ENCODE measurements around the gene GJD3.
A peak's percentile ranks its signal among the peaks of the same experiment; 100 is the strongest.

GJD3 gene

DNA sequence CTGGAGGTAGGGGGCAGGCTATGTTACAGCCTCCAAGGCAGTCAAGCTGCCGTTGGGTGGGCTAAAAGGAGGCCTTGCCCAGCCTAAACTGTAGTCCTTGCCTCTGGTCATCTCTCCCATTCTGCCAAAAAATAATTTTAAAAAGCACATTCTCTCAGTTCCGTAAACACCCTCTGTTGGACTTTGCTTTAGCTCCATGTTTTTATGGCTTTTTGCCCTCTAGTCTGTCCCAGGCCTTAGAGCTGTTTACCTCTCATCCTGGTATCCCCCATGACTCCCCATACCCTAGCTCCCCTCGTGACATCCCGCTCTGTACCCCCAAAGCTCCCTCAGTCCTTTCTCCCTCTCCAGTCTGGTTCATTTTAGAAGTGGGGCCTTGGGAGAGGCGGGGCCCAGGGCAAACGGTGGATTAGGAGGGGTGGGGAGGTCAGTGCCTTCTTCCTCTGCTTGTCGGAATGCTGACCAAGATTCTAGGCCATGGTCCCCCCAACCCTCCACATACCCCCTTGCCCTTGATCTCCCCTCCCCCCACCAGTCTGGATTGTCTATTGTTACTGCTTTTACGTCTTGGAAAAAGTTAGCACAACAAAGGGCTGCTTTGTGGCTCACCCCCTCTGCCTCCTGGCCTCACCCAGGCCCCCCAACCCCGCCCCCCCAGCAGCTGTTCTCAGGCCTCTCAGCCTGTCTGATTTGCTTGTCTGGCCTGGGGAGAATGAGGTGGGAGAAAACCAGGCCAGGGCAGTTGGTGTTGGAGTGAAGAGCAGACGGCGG is 18.4 kb downstream of the GJD3 start:
- DNase-seq (ENCODE audit: low read depth, low spot score), result no peak
- Histone ChIP-seq H3K36me3 (ENCODE audit: control insufficient read depth, insufficient read depth, low read length) (no peaks in the 10 kb centered on the region), H3K27me3 (ENCODE audit: control insufficient read depth, insufficient read depth, low read length) (peaks cover 20% of the 10 kb centered on the region), H3K9me3 (ENCODE audit: control insufficient read depth, insufficient read depth, low read length) (no peaks in the 10 kb centered on the region), H3K4me3 (ENCODE audit: low read length) (no peak overlapping the region), H3K4me1 (ENCODE audit: control insufficient read depth, insufficient read depth, low read length) (peaks cover 35% of the 10 kb centered on the region), H3K27ac (ENCODE audit: low read length) (no peak overlapping the region)
- WGBS (ENCODE audit: insufficient coverage, insufficient read length), result no CpG with 5 or more reads among the region's 11 CpGs

DNA sequence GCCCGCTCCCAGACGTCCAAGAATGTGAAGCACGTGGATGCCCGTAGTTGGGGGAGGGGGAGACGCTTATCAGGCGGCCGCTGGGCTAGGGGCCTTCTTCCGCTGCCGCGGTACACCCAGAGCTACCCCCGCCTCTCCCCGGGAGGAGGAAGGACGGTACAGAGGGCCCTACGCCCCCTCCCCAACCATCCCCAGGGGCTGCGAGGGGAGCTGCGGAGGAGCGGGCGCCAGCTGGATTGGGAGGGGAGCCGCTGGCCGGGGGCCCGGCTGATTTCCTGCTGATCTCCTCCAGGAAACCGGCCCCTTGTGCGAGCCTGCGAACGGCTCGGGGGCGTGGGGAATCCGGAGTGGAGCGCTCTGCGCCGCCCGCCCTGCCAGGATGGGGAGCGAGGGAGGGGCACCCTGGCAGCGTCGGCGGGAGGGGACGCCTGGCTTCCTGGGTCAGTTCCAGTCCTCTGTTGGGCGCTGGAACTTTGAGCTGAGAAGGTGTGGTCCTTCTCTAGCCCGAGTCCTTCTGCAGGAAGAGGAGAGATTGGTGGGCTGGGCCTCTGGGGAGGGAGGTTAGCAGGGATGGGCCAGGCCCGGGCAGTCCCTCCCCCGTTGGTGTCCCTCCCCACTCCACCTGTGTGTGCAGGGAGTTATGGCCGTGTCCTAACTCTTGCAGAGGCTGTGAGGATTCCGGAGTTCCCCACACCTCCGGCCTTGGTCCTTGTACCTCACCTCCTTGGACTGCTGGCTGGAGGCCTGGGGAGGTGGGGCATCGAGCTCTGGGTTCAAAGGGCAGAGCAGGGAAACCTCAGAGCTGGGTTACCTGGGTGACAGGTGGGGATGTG is 19.2 kb downstream of the GJD3 start:
- peaks cover 32% of the 10 kb centered on the region for H3K4me1 ChIP-seq (ENCODE audit: control insufficient read depth, insufficient read depth, low read length)
- H3K27me3 ChIP-seq (ENCODE audit: control insufficient read depth, insufficient read depth, low read length), result peaks cover 23% of the 10 kb centered on the region
- DNase-seq (ENCODE audit: low read depth, low spot score), result no peak
- H3K9me3 ChIP-seq (ENCODE audit: control insufficient read depth, insufficient read depth, low read length), result no peaks in the 10 kb centered on the region
- no peak overlapping the region for H3K27ac ChIP-seq (ENCODE audit: low read length)
- WGBS (ENCODE audit: insufficient coverage, insufficient read length), result no CpG with 5 or more reads among the region's 45 CpGs
- H3K36me3 ChIP-seq (ENCODE audit: control insufficient read depth, insufficient read depth, low read length), result no peaks in the 10 kb centered on the region
- H3K4me3 ChIP-seq (ENCODE audit: low read length), result peak overlapping the region; percentile 30; the same call in 1 of the 2 replicates

DNA sequence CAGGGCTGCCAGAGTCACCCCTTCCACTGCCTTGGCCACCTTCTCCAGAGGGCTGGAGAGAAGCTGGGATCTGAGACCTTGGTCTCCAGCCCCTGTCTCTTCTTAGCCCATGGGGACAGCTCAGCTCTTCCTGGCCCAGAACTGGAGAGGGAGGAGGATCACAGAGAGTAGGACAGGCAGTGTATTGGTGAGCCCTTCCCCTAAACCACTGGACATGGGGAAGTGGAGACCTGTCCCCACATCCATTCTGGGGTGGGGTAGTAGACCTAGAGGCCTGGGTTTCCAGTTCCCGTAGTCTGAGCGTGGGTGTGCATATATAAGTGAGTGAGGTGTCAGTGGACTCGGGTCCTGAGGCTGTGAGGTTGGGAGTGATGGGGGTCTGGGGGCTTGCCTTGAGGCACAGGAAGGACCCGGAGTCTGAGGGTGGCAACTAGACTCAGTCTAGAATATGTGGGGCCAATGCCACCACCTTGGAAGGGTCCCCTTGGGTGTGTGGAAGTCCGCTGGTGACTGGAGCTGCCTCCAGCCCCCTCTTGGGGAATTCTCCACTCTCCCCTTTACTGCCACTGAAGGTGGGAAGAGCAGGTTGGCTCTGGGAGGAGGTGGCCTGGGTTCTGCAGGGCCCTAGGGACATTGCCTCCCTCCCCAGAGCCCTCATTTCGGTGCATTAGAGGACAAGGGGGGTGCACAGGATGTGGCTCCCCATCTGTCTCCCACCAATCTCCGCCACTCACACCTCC is 19.9 kb downstream of the GJD3 start:
- Histone ChIP-seq H3K27ac (ENCODE audit: low read length) (no peak overlapping the region), H3K4me3 (ENCODE audit: low read length) (no peak overlapping the region), H3K27me3 (ENCODE audit: control insufficient read depth, insufficient read depth, low read length) (peaks cover 23% of the 10 kb centered on the region), H3K4me1 (ENCODE audit: control insufficient read depth, insufficient read depth, low read length) (peaks cover 32% of the 10 kb centered on the region), H3K9me3 (ENCODE audit: control insufficient read depth, insufficient read depth, low read length) (no peaks in the 10 kb centered on the region), H3K36me3 (ENCODE audit: control insufficient read depth, insufficient read depth, low read length) (no peaks in the 10 kb centered on the region)
- DNase-seq (ENCODE audit: low read depth, low spot score), result no peak
- no CpG with 5 or more reads among the region's 7 CpGs for WGBS (ENCODE audit: insufficient coverage, insufficient read length)

DNA sequence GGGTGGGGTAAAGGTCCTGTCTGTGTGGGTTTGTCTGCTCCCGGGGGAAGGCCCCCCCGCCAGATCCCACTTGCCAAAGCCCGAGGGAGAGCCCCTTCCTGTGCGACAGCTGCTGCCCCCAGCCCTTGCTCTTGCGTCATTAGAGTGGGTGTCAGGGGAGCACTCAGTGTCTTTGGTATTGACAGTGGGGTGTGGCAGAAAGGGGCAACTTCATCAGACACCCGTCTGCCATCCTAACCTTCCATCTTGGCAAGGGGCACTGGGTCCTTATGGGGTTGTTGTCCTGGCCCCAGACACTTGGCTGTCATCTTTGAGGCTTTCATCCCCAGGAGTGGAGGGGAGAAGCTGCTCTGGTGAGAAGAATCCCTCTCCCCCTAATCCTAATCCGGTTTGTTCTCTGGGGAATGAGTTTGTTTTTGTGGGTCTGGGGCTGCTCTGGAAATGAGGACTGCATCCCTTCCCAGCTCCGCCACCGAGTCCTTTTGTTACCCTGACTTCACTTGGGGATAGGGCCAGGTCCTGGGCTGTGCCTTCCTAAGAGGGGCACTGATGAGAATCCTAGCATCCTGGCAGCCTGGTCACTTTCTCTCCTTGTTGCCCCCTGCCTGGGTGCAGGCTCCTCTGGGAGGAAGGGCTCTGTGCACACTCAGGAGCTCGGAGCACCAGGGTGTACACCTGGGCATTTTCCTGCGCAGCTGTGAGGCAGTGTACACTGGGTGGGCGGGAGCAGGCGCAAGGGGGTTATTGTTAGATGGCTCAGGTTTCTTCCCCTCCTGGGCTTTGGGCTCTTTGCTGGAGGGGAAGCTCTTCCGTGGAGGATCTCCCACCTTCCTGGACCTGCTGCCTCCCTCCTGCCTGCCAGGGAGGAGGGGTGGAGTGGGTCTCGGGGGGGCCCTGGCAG is 21.1 kb downstream of the GJD3 start:
- H3K9me3 ChIP-seq (ENCODE audit: control insufficient read depth, insufficient read depth, low read length), result no peaks in the 10 kb centered on the region
- H3K4me3 ChIP-seq (ENCODE audit: low read length), result no peak overlapping the region
- peaks cover 20% of the 10 kb centered on the region; the same call in 1 of the 2 replicates for H3K27me3 ChIP-seq (ENCODE audit: control insufficient read depth, insufficient read depth, low read length)
- H3K27ac ChIP-seq (ENCODE audit: low read length), result no peak overlapping the region
- H3K4me1 ChIP-seq (ENCODE audit: control insufficient read depth, insufficient read depth, low read length), result peaks cover 31% of the 10 kb centered on the region
- no peaks in the 10 kb centered on the region for H3K36me3 ChIP-seq (ENCODE audit: control insufficient read depth, insufficient read depth, low read length)
- no peak for DNase-seq (ENCODE audit: low read depth, low spot score)
- WGBS (ENCODE audit: insufficient coverage, insufficient read length), result no CpG with 5 or more reads among the region's 15 CpGs

DNA sequence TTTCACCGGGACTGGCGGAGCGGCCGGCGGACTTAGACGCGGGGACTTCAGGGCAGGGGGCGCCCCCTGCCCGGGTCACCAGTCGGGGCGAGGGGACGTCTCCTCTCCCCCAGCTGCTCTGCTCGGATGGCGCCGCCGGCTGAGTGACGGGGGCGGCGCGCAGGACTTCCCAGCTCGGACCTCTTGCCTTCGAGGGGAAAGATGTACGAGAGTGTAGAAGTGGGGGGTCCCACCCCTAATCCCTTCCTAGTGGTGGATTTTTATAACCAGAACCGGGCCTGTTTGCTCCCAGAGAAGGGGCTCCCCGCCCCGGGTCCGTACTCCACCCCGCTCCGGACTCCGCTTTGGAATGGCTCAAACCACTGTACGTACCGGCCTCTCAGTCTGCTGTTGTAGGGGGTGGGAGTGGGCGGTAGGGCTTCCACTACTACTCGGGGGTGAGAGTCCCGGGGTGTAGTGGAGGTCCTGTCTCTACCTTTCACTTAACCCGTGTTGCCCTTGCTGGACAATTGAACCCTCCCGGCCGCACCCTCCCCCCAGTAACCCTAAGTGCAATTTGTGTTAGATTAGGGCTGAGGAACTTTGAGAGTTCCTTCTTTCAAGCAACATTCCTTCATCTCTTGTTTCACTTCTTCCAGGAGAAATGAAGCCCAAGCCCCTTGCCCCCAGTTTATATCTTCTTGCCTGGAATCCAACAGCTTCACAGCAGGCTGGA is 21.9 kb downstream of the GJD3 start:
- Histone ChIP-seq H3K27me3 (ENCODE audit: control insufficient read depth, insufficient read depth, low read length) (peaks cover 20% of the 10 kb centered on the region; the same call in 1 of the 2 replicates), H3K27ac (ENCODE audit: low read length) (no peak overlapping the region), H3K4me3 (ENCODE audit: low read length) (peak overlapping the region; percentile 47; the same call in 1 of the 2 replicates), H3K9me3 (ENCODE audit: control insufficient read depth, insufficient read depth, low read length) (no peaks in the 10 kb centered on the region), H3K4me1 (ENCODE audit: control insufficient read depth, insufficient read depth, low read length) (peaks cover 25% of the 10 kb centered on the region), H3K36me3 (ENCODE audit: control insufficient read depth, insufficient read depth, low read length) (no peaks in the 10 kb centered on the region)
- no peak for DNase-seq (ENCODE audit: low read depth, low spot score)
- WGBS (ENCODE audit: insufficient coverage, insufficient read length), result no CpG with 5 or more reads among the region's 38 CpGs

DNA sequence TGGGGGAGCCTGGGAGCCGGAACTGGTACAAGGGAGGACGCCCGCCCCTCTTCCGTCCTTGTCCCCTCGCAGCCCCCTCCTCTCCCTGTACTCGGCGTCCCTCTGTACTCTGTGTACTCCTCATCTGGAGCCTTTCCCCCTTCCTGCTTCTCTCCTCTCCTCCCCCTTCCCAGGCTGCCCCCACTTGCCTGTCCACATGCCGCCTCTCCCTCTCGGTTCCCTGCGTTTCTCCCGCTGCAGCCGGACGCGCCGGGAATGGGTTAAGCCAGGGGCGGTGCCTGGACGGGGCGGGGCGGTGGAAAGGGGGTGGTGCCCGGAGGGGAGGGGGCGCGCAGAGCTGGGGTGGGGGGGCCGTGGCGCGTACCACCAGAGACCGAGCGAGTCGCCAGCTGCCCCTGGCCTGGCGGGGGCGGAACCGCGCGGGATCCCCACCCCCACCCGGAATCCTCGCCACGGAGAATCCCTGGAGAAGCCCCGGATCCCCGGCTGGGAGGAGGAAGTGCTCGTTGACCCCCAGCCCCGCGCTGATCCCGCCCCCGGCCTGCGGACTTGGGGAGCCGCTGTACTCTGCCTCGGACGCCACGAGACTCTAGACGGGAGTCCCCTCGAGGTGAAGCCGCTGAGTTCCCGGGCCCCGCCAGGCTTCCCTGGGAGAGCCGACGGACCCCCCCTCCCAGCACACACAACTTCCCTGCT is 22.6 kb downstream of the GJD3 start:
- H3K36me3 ChIP-seq (ENCODE audit: control insufficient read depth, insufficient read depth, low read length), result no peaks in the 10 kb centered on the region
- no peak overlapping the region for H3K27ac ChIP-seq (ENCODE audit: low read length)
- no peaks in the 10 kb centered on the region for H3K9me3 ChIP-seq (ENCODE audit: control insufficient read depth, insufficient read depth, low read length)
- H3K27me3 ChIP-seq (ENCODE audit: control insufficient read depth, insufficient read depth, low read length), result peaks cover 20% of the 10 kb centered on the region; the same call in 1 of the 2 replicates
- no CpG with 5 or more reads among the region's 55 CpGs for WGBS (ENCODE audit: insufficient coverage, insufficient read length)
- H3K4me1 ChIP-seq (ENCODE audit: control insufficient read depth, insufficient read depth, low read length), result peaks cover 22% of the 10 kb centered on the region
- DNase-seq (ENCODE audit: low read depth, low spot score), result no peak
- H3K4me3 ChIP-seq (ENCODE audit: low read length), result peak overlapping the region; percentile 47; the same call in 1 of the 2 replicates

DNA sequence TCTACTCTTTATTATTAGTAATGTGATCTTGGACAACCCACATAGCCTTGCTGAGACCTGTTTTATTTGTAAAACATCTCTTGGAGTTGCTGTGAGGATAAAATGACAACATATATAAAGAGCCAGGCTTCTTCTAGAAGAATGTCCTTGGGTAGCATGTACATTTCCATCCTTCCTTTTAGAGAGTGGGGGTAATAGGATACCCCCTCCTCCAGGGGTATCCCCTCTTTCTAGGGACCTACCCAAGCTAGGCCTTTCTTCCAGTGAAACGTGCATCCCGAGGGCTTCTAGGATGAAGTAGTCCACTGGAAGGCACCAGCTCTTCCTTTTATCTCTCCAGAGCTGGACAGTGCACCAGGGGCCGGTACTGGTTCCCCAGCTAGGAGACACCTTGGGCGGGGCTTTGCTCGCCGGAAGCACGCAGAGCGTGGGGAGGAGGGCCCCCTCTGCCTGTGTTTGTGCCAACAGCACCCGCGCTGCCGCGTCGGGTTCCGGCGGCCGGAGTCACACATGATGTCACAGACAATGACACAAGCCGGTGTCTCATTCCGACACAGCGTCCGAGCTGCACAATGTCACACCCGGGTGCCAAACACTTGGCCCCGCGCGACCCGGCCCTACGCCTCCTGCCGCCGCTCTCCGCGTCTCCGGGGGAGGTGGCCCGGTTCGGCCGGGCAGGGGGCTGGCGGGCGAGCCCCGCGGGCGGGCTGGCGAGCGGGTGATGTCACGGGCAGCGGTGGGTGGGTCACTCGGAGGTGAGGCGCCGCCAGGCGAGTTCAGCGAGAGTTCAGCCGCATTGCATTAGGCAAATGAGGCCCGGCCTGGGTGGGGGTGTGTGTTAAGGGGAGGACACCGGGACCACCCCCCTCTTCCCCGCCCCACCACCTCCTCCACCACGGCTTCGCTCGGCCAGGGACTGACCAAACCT is 23.4 kb downstream of the GJD3 start:
- no peak for DNase-seq (ENCODE audit: low read depth, low spot score)
- no CpG with 5 or more reads among the region's 55 CpGs for WGBS (ENCODE audit: insufficient coverage, insufficient read length)
- Histone ChIP-seq H3K4me3 (ENCODE audit: low read length) (peak overlapping the region; percentile 47; the same call in 1 of the 2 replicates), H3K36me3 (ENCODE audit: control insufficient read depth, insufficient read depth, low read length) (no peaks in the 10 kb centered on the region), H3K27ac (ENCODE audit: low read length) (no peak overlapping the region), H3K4me1 (ENCODE audit: control insufficient read depth, insufficient read depth, low read length) (peaks cover 17% of the 10 kb centered on the region), H3K9me3 (ENCODE audit: control insufficient read depth, insufficient read depth, low read length) (no peaks in the 10 kb centered on the region), H3K27me3 (ENCODE audit: control insufficient read depth, insufficient read depth, low read length) (peaks cover 20% of the 10 kb centered on the region; the same call in 1 of the 2 replicates)

DNA sequence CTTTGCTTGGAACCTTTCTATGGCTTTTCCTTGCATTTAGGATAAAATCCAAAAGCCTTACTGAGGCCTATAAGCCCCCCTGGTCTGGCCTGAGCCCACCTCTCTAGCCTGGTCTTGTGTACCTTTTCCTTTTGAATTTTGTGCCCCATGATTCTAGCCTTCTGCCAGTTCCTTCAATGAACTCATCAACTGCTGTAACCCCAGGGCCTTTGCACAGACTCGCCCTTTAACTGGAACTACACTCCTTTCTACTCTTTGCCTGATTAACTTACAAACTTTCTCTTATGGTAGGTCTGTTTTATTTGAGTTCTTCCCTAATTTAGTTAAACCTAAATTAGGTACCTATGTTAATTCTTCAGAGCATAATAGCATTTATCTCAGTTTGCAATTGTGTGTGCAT is 24.2 kb downstream of the GJD3 start:
- Histone ChIP-seq H3K9me3 (ENCODE audit: control insufficient read depth, insufficient read depth, low read length) (no peaks in the 10 kb centered on the region), H3K4me3 (ENCODE audit: low read length) (no peak overlapping the region), H3K36me3 (ENCODE audit: control insufficient read depth, insufficient read depth, low read length) (no peaks in the 10 kb centered on the region), H3K27ac (ENCODE audit: low read length) (no peak overlapping the region), H3K27me3 (ENCODE audit: control insufficient read depth, insufficient read depth, low read length) (peaks cover 20% of the 10 kb centered on the region; the same call in 1 of the 2 replicates), H3K4me1 (ENCODE audit: control insufficient read depth, insufficient read depth, low read length) (peaks cover 14% of the 10 kb centered on the region)
- DNase-seq (ENCODE audit: low read depth, low spot score), result no peak
- no CpG with 5 or more reads among the region's 1 CpG for WGBS (ENCODE audit: insufficient coverage, insufficient read length)
